Measurements from ENCODE around the gene FAM174B.

The FAM174B gene

DNA sequence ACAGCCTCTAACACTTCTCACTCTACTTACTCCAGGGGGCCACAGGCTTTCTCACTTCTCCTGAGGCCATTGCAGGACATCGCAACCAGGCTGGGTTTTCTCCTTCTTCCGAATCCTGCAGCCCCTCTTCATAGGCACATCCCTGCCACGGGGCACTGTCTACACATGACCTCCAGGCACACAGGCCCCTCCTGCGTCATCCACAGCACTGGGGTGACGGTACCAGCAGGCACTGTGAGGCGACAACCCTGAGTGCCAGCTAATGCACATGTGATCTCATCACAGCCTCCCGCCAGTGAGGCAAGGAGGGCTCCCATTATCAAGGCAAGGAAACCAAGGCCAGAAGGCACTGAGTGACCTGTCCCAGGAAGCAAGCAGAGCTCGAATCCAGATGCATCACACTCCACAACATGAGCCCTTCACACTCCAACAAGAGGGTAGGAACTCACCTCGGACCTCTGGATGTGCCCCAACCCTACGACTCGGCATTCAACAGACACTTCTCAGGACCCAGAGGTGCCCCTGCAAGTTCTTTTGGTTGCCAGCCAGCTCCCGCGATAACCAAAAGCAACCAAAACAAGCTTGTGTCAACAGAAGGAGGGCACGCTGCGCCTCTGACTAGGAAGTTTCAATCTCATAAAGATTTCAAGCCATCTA is 16.7 kb downstream of the FAM174B start:
- no peak for DNase-seq

DNA sequence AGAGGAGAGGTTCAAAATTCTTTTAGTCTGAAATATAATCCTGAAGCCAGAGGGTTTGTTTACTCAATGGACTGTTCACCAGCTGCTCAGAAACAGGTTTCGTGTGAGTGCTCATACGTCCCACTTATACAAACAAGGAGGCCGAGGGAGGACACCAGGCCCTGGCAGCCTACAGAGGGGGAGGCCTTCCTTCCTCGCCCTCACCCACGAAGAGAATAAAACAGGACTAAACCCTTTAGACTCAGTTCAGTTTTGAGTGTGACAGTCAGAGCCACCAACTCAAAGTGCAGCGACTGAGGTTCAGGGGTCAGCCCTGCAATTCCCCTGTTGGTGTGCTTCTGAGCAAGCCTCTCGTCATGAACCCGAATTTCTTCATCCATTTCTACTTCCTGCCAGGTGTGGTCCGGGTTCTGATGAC is 17.3 kb downstream of the FAM174B start:
- no peak for DNase-seq

DNA sequence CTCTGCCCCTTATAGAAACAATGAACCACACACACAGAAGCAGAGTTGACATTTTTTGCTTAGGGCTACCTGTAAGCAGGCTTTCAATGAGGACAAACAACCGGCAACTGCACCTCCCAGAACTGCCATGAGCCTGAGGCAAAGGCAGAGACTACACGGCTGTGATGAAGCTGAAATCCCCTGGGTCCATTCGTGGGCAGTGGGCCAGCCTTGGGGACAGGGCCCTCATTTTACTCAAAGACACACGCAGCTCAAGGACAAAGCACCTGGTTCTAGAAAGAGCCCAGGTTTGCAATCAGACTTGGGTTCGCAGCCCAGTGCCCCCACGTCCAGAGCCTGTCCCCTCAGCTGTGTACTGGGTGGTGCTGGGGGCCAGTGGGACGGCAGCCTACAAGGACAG is 17.9 kb downstream of the FAM174B start:
- DNase-seq = no peak

DNA sequence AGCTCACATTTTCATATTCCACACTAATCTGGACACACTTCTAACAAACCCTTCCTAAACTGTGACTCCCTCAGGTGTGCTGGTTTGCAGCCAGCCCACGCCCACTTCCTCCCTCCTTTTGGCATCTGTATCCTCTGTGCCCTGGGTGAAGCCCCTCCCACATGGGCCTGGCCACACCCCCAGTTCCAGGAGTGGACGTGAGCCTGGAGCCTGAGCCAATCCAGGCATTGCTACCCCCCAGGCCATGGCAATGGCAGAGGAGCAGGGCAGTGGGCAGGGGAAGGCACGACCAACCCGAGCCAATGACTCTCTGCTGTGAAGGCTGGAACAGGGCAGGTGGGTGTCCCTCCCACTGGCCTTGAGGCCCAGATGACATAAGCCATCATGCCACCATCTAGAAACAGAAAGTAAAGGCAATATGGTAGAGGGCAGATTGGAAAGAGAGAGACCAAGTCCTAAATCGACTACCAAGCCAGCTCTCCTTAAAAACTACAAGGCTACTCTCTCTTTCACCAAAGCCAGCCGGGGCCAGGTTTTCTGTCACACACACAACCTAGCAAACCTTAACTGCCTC is 18.6 kb downstream of the FAM174B start:
- DNase-seq = no peak

DNA sequence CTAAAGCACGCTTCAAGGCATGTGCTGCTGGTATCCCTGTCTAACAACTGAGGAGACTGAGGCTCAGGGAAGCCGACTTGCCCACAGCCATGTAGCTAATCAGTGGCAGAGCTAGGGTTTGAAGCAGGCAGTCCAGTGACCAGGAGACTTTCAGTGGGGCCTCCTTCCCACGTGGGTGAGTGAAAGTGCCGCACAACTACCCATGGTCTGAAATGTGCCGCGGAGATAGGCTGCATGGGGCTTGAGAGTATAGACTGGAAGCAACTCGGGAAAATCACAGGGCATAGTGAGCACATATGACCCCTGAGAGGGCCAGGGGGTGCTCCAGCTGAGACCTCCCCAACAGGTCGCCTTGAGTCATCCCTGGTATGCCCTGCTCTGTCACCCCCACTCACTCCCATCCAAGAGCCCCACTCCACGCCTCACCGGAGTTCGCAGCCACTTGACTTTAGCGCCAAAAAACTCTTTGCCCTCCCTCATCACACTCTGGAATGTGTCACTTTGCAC is 19.1 kb downstream of the FAM174B start:
- DNase-seq = no peak

DNA sequence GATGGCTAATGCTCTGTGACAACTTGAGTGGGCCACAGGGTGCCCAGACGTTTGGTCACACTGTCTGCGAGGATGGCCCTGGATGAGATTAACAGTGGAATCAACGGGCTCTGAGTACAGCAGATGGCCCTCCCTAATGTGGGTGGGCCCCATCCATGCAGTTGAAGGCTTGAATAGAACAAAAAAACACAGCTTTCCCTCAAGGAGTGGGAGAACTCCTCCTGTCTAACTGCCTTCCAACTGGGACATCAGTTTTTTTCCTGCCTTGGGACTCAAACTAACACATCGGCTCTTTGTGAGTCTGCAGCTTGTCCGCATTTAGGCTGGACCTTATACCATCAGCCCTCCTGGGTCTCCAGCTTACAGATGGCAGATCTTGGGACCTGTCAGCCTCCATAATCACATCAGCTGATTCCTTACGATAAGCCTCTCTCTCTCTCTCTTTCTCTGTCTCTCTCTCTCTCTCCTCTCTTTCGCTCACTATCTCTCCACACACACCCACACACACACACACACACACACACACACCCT is 20.8 kb downstream of the FAM174B start:
- no peak for DNase-seq

DNA sequence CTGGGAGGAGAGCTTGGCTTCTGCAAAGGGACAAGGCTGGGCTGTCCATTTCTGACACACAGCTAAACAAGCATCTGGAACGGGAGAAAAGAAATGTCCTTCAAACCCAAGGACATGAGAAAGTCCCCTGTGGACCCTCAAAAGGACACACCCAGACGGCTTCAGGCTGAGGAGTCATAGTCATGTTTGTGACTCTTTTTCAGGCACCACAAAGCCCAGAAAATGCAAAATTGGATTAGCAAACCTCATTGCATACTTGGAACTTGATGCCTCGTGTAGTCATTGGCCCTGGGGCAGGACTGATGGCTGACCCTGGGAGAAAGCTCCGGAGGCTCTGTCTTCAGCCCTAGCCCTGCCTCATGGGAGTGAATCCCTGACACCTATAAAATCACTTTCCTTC is 21.5 kb downstream of the FAM174B start:
- DNase-seq = no peak

DNA sequence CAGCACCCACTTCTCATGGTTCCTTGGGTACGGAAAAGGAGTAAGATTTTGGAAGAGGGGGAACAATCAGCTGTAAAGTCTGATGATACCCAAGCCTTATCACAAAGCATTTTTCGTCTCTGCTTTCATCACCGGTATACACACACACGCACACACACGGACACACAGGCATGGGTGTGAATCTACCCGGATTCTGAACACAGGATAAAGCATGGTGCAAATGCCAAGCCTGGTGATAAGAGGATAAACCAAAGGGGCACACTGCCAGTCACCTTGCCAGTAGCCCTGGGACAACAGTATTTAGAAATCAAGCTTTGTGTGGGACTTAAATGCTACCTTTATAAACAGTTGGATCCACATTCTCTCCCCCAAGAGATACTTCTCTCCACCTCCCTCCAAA is 22.2 kb downstream of the FAM174B start:
- DNase-seq = no peak

DNA sequence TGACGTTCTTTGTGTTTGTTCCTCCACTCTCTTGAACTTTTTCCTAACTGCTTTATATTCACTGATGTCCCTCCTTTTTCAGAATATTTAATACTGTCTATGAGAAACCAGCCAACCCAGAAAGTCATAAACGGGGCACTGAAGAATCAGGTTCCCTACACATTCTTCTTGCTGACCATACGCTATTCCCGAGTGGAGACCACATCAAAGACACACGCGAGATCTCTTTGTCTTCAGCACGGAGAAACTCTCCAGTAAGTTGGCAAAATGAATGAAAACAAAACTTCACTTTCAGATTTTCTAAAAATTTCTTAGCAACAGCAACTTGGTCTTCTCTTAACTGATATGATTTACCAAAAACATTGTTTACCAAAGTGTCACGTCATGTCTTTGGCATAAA is 22.6 kb downstream of the FAM174B start:
- DNase-seq = no peak

DNA sequence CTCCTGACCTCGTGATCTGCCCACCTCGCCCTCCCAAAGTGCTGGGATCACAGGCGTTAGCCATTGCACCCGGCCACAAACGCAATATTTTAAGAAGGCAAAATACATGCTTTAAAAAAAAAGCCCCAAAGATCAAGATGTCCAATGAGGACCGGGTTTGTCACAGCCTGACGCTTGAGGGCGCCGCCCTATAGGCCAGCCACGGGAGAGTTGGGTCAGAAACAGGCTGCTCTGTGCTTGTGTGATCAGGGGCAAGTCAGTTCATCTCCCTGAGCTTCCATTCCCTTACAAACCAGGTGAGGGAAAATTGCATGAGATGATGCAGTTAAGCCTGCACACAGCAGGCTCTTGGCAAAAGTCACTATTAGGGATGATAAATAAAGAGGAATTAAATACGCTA is 23.9 kb downstream of the FAM174B start:
- DNase-seq = no peak

DNA sequence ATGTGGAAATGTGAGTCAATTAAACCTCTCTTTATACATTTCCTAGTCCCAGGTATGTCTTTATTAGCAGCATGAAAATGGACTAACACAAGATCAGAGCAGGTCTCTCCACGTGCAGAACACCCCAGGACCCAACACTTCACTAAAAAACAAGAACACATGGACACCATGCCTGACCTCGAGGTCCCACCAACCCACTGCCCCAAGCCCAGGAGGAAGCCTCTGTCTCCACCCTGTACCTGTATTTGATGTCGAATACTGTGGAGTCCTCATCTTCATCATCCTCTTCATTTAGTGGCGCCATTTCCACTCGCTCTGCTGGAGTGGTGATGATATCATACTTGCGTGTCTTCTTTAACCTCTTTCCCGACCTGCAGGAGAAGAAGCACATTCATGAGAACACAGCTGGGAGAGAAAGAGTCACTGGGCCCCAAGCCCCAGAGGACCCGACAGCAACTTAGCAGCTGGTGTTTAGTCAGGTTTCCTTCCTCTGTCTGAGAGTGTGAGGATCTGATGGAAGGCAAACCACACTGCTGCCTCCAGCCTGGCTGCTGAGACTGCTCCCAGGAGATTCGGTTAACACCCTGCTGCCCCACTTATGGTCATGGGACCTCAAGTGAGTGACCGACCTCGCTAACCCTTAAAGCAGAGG is 25.5 kb downstream of the FAM174B start:
- no peak for DNase-seq

DNA sequence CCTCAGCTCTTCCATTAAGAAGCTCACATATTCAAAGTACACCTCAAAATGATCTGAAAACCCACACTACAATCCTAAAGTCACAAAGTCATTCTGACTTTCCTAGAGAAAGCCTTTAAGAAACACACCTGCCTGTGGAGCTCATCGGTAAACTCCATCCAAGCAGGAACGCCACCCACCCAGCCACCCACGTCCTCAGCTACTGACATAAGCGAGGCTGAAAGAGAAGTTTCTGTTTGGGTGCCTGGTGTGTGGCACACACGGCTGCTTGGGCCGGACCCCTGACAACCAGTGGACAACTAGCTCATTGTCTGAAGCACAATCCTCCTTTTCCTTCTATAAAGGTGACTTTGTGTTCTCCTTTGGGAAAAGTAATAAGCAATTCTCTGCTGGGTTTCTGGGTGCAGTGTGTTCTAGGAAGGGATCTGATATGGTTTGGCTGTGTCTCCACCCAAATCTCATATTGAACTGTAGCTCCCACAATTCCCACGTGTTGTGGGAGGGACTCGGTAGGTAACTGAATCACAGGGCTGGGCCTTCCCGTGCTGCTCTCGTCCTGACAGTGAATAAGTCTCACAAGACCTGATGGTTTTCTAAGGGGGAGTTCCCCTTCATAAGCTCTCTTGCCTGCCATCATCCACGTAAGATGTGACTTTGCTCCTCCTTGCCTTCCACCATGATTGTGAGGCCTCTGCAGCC is 26.1 kb downstream of the FAM174B start:
- no peak for DNase-seq

DNA sequence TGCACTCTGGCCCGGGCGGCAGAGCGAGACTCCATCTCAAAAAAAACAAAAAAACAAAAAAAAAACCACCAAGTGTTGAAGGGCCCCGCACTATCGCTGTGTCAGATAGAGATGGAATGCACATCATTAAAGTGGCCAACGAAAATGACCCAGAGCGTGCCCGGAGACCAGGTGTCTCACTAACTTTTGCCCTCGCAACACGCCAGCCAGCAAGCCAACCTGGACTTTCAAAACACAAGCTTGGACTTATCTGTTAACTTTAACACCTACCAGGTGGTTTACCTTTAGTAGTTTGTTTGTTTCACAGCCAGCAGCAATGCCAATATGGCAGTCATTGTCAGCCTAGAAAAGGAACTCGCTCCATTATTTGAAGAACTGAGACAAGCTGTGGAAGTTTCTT is 28.6 kb downstream of the FAM174B start:
- DNase-seq = no peak

DNA sequence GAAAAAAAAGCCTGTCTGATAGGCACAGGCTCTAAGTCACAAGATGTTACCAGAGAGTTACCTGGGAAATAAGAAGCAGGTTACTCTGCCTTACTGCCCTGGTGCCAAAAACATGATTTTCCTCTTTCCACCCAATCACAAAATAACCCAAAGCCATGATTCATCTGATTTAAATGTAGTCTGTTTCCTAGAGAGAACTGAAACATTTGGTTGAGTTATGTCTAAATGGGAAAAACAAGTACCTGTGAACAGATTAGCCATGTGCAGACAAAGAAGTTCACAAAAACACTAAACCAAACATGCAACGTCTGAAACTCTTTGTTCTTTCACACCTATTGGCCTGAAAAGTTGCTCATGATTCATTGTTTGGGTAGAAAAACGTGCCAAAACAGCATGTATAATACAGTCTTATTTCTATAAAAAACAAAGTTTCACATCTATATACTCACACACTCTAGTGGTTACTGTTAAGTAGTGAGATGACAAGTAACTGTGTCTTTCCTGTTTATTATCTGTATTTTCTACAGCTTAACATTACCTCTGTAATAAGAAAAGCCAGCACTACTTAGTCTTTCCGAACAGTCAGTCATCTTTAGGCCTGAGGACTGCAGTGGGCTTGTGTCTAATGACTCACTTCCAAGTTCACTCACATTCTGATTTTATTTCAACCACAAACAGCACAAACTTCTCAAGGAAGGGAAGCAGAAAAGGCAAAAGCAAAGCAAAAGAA is 30.2 kb downstream of the FAM174B start:
- no peak for DNase-seq

DNA sequence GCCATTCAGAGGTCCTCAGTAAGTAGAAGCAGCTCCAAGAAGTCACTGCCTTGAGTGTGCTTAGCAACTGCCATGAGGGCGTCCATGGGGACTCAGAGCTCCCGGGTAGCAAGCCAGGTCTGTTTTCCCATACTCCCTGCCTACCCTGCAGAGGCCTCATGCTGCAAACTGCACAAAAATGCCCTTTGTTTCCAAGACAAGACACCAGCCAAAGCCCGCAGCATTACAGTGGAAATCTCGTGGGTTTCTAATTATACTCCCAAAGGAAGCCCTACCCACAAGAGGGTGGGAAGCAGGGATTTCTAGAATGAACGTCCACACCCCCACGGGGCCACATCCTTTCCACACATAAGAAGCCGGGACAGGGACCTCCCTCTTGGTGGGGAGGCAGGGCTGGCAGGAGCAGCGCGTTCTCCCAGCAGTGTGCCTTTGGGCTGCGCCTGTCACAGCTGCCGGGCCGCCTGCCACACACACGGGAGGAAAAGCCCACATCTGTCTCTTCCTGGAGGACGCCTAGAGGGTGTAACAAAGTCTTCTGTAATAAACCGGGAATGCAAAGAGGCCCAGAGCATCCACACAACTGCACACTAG is 31.1 kb downstream of the FAM174B start:
- DNase-seq = no peak

DNA sequence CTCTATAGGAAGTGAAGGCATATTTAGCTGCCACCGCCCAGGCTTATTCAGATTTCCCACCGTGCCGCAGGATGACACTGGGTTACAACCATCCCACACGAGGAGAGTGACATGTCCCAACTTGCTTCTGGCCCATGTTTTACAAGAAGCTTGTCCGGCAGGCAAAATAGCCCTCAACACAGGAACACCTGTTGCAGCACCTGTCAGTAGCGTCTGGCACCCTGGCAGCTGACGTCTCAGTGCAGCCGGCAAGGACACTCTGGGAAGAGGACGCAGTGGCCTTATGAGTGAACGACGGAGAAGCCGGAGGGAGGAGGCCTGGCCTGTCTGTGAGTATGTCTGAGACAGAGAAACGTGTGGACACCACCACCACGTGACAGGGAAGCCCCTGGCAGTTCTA is 32.1 kb downstream of the FAM174B start:
- no peak for DNase-seq

DNA sequence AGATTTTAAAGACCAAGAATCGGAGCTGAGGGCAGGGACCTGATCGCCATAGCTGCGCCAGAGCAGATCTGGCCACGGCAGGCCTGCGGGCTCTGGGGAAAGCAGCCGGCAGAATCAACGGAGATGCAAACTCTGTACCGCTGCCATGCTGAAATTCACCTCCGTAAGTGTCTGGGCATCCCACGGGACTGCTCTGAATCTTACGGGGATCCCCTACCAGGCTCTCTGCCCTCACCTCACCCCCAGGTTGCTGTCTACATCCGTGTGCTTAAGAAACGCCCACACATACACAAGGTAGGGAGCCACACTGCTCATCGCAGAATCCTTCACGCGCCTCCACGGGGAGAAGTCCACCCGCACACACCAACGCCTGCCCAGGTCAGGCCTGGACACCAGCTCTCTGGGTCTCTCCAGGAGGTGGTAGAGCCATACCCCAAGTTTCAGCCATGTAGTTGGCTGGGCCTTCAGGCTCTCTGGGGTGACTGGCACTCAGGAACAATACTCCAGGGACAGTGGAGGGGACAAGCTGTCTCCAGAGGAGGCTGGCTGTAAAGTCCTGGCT is 33.5 kb downstream of the FAM174B start:
- DNase-seq = no peak

DNA sequence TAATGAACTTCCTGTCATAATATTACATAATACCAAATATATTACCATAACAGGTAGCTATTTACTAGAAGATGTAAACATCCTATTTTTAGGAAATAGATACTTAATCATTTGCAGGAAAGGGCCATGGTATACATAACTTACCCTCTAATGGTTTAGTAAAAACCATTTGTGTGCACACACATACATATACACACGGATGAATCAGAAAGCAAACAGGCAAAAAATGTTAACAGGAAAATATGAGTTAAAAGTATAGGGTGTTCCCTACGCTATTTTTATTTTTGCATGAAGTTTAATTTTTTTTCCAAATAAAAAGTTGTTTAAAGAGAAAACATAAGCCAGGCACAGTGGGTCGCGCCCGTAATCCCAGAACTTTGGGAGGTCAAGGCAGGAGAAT is 34.6 kb downstream of the FAM174B start:
- DNase-seq = no peak

DNA sequence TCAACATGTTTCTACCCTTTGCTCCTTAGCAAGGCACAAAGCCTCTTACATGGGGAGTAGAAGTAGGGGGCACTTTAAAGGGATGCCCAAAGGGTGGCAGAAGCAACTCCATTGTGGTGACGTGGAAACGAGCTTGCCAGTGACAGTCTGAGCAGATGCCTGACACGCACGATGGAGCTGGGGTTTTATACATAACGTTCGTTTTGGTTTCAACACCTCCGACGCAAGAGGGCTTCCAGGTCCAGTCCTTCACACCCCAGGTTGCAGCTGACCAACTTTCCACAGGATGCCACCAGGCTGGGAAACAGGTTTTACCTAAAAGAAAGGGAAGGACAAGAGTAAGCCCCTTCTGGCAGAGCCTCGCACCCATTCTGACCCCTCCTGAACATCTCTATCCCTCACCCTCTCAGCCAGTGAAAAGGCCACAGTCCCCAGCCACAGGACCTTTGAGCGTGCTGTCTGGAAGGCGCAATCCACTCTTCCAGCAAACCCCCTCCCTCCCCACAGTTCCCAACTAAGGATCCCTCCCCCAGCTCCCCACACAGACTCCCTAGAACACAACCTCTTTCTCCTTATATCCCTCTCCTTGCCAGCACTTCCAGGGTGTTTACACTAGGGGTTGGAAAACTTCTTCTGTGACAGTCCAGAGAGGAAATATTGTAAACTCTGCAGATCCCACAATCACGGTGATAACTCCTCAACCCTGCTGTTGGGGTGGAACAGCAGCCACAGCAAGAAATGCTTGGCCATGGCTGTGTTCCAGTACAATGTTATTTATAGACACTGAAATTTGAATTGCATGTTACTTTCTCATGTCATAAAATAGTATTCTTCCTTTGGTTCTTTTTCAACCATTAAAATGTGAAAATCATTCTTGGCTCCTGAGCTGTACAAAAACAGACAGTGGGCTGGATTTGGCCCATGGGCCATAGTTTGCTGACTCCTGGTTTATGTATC is 36.2 kb downstream of the FAM174B start:
- DNase-seq = no peak

DNA sequence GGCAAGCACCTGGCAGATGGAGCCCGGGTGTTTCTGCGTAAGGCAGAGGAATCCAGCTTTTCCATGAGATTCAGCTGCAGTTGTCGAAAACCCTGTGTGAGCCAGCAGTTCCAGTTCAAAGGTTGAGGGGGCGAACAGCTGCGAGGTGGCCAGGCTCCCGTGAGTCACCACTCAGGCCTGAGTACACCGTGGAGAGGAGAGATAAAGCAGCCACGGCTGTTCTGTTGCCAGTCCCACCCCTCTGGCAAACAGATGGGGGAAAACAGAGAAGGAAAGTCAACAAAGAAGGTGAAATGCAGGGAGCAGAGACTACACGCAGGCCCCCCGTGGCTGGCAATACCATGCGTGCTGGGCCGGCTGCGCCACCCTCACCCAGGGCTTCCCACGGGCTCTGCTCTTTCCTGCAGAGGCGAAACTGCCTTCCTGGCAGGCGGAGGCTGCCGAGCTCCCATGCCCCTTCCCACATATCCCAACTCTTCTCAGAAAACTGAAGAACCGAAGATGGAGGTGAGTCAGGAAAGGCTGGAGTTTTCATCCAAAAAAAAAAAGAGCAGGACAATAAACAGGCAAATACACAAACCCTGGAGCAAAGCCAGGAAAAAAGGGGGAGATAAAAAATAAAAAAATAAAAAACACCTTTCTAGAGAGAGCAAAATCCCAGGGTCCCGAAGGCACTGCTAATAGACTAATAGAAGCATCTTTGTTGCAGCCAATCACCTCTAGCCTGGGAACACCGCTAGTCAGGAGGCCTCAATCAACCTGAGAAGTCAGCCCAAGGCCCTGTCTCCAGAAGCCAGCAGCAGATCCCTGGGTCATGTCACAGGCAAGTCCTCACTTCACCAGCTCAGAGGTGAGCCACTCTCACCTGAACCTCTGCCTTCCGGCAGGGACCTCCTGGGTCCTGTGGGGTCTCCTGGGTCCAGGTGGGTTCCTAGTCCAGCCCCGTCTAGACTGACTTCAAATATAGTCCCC is 37.7 kb downstream of the FAM174B start:
- DNase-seq = no peak
